GM19438 (cell line): ENCODE measurements around the gene KRTAP10-1.
"Not testable (repeated sequence)": the region's sequence is repeated elsewhere in the genome, so short reads cannot be mapped to it uniquely, and the experiment has no call there.

Experiments
- ATAC-seq: cut with Tn5 transposase; IDR thresholded peaks from one replicate; pipeline ENCODE4 v1.9.1; 2021; ENCODE audit warnings: low read depth; ENCODE audit not compliant: unreplicated experiment

The KRTAP10-1 gene

DNA sequence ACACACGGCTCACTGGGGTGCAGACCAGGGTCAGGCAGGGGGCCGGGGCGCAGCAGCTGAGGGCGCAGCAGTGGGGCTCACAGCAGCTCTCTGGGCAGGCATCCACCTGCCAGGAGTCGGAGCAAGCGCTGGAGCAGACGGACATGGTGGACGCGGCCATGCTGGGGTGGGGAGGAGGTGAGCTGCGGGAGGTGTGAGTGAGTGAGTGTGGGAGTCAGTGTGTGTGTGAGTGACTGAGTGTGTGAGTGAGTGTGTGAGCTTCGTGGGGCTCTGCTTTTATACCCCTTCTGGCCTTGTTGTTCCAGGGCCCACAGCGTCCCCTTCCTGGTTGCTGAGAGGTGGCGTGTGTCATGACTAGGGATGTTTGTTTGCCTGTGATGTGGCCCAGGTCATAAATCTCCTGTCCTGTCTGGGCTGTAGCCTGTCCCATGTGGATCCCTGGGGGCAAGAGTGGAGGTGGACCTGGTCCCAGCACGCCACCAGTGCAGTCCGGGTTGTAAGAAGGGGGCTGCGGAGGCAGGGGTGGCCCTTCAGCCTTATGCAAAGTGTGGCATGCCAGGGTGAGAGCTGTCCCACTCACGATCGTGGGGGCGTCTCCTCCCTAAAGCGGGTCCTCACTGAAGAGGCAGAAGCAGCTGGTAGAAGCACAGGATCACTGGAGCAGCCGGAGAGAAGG lies at the start of gene KRTAP10-1:
TSS of gene KRTAP10-1 (minus strand) at position 205 of the 676 bp plus-strand sequence. CDS start at position 160, 45 bp downstream.
- ATAC-seq = no peak

DNA sequence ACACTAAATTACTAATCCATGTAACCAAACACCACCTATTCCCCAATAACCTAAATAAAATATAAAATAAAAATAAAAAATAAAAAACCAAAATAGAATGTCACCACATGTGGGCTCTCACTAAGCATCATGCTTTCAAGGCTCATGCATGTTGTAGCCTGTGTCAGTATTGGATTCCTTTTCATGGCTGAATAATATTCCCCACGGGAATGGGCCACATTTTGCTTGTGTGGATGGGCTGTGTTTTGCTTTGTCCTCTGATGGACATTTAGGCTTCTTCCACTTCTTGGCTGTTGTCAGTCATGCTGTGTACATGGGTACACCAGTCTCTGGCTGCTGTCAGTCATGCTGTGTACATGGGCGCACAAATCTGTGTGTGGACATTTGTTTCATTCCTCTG lies 49.1 kb upstream of the KRTAP10-1 start:
- no peak for ATAC-seq

GRCh38 chr21:44585892-44586291 lies 45.9 kb upstream of the KRTAP10-1 start:
- no peak for ATAC-seq

DNA sequence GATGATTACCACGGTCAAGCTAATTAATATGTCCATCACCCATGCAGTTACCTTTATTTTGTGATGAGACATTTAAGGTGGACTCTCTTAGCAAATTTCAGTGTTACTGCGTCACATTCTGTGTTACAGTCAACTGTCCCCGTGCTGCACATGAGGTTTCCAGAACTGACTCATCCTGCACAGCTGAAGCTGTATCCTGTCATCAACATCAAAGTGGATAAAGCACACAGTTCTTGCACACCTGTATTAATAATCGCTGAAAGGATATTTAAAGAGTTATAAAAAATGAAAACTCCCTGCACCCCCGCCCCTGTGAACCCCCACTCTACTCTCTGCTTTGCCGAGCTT lies 43.8 kb upstream of the KRTAP10-1 start:
- no peak for ATAC-seq

- no peak for ATAC-seq
Observed at GRCh38 chr21:44583089-44583799, 43.2 kb upstream of the KRTAP10-1 start.

DNA sequence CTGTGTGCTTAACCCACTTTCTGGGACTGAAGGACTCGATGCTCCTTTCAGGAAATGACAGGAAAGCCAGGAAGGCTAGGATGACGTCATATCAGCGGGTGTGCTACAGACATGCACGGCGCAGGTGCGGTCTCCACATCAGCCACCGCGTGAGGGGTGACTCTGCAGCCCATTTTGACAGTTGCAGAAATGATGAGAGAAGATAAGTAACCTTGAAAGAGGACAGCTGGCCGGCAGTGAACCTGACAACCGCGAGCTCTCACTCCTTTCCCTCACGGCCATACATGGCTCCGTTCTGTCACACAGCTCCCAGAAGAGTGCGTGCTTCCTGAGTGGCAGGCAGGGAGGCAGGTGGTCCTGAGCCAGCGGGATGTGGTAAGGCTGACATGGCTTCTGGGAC lies 42.1 kb upstream of the KRTAP10-1 start:
- ATAC-seq = no peak

DNA sequence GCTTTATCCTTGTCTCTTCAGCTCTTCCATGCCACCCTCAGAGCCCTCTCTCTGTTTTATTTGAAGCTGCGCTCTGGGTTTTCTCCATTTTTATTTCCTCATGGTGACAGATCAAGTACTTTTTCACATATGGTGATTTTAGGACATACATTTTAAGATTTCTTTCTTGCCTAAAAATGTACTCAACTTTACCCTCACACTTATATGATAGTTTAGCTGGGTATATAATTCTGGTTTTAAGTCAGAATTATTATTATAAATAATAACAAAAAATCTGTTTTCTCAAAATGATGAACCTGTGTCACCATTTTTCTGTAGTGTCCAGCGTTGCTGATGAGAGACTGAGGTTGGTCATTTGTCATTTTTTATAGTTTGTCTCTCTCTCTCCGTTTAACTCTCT lies 41.2 kb upstream of the KRTAP10-1 start:
- ATAC-seq = no peak

DNA sequence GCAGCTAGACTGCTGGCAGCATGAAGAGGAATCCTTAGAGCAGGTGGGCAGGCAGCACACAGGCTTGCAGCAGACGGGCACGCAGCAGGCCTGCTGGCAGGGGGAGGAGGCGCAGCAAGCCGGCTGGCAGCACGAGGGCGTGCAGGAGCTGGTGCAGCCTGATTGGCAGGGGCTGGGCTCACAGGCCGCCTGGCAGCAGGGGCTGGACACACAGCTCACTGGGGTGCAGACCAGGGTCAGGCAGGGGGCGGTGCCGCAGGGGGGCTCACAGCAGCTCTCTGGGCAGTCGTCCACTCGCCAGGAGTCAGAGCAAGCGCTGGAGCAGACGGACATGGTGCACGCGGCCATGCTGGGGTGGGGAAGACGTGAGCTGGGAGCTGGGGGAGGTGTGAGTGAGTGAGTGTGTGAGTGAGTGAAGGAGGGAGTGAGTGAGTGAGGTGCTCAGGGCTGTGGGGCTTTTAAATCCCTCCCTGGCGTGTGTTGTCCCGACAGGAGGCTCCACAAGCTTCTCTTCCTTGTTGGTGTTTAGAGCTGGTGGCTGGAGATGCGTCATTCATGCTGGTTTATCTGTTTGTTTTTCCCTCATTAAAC lies 40.3 kb upstream of the KRTAP10-1 start, which contains the start of gene KRTAP10-5:
TSS of gene KRTAP10-5 (minus strand) at position 374 of the 591 bp plus-strand sequence. CDS start at position 348, 26 bp downstream.
- ATAC-seq = not testable (repeated sequence)

GRCh38 chr21:44579833-44580144 lies 39.8 kb upstream of the KRTAP10-1 start:
- ATAC-seq = no peak

GRCh38 chr21:44579056-44579832 lies 39.2 kb upstream of the KRTAP10-1 start:
- ATAC-seq = no peak

DNA sequence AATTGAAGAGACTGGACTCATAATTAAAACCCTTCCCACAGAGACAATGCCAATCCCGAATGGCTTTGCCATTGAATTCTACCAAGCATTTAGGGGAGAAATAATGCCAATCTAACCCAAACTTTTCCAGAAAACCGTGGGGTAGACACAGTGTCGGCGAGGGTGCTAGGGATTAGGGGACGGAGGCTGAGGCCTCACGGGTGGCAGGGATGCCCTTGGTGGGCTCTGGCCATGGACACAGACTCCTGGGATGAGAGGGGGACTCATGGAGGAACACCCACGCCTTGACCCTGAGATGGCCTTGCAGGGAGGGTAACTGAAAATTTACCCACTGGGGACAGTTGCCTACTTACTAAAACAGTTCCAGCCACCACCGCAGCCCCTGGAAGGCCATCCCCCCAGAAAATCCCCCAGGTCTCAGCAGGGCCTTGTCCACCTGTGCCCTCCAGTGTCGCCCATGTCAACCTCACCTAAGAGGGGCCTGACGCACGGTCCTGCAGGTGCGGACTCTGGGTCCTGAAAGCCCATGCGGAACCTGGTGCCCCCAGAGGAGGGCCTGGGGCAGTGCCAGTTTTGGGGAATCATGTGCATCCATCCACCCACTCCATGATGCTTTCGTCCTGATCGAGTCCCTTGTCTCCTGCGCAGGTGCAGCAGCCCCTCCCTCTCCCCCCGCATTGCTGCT lies 38.5 kb upstream of the KRTAP10-1 start:
- no peak for ATAC-seq

GRCh38 chr21:44576025-44576420 lies 36.0 kb upstream of the KRTAP10-1 start:
- no peak for ATAC-seq

GRCh38 chr21:44575307-44576024 lies 35.5 kb upstream of the KRTAP10-1 start:
- no peak for ATAC-seq

DNA sequence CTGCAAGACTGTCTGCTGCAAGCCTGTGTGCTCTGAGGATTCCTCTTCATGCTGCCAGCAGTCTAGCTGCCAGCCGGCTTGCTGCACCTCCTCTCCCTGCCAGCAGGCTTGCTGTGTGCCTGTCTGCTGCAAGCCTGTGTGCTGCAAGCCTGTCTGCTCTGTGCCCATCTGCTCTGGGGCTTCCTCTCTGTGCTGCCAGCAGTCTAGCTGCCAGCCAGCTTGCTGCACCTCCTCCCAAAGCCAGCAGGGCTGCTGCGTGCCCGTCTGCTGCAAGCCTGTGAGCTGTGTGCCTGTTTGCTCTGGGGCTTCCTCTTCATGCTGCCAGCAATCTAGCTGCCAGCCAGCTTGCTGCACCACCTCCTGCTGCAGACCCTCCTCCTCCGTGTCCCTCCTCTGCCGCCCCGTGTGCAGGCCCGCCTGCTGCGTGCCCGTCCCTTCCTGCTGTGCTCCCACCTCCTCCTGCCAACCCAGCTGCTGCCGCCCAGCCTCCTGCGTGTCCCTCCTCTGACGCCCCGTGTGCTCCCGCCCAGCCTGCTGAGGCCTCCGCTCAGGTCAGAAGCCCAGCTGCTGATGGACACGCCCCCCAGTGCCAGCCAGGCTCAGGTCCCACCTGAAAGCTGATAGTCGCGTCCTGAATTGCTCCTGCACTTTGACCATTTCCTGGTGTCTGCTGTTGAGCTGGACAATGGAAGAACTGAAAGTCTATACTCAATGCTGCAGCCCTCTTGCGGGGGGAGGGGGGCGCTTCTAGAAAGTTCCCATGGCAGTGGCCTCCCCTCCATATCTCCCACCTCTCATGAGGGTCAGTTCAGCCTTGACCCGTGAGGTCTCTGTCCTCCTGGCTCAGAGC lies 34.7 kb upstream of the KRTAP10-1 start:
- no peak for ATAC-seq

DNA sequence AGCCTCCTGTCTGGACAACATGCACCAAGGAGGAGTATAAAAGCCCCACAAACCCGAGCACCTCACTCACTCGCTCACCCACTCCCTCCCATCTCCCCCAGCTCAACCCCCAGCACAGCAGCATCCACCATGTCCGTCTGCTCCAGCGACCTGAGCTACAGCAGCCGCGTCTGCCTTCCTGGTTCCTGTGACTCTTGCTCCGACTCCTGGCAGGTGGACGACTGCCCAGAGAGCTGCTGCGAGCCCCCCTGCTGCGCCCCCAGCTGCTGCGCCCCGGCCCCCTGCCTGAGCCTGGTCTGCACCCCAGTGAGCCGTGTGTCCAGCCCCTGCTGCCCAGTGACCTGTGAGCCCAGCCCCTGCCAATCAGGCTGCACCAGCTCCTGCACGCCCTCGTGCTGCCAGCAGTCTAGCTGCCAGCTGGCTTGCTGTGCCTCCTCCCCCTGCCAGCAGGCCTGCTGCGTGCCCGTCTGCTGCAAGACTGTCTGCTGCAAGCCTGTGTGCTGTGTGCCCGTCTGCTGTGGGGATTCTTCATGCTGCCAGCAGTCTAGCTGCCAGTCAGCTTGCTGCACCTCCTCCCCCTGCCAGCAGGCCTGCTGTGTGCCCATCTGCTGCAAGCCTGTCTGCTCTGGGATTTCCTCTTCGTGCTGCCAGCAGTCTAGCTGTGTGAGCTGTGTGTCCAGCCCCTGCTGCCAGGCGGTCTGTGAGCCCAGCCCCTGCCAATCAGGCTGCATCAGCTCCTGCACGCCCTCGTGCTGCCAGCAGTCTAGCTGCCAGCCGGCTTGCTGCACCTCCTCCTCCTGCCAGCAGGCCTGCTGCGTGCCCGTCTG lies 33.8 kb upstream of the KRTAP10-1 start, which contains the start of gene KRTAP10-4:
TSS of gene KRTAP10-4 (plus strand) at position 100 of the 827 bp plus-strand sequence. CDS start at position 130, 30 bp downstream.
- not testable (repeated sequence) for ATAC-seq

DNA sequence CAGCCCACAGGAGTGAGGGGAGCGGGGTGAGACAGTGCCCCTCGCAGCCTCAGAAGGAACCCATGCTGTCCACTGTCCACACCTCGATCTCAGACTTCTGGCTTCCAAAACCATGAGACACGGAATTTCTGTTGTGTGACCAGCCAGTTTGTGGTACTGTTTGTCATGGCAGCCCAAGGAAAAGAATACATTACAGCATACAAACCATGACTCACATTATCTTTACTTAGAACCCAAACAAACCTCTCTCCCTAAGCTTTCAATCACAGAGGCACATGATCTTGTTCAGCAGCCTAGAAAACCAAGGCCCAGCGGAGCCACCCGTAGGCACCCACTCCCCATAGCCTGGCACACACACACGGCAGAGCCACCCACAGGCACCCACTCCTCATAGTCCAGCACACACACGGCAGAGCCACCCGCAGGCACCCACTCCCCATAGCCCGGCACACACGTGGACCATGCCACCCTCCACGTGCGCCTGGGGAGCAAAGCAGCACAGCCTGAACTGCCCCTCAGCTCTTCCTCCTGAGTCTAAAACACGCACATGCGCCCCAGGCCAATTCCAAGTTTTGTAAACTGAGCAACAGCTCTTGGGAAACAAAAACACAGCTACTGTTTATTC lies 33.1 kb upstream of the KRTAP10-1 start:
- no peak for ATAC-seq
